Measurements from ENCODE around the gene UBB.

UBB gene

GRCh38 chr17:16407911-16408588 lies 27.2 kb downstream of the UBB start:
- intact Hi-C loops (cut with DNase I) = no loop called here
- DNase-seq = peak in 40 of 42 donors; percentile 32 to 85 (median 65)

GRCh38 chr17:16415031-16415924 lies 34.4 kb downstream of the UBB start, which contains the start of gene TRPV2:
Gene TRPV2, plus strand, starts transcription at chr17:16415571. Its CDS starts 2,098 bp downstream, at chr17:16417669.
- DNase-seq = no peak
- intact Hi-C loops (cut with DNase I) = no loop called here

- intact Hi-C loops (cut with DNase I) = no loop called here
- DNase-seq = no peak
Observed at GRCh38 chr17:16417399-16417798, 36.5 kb downstream of the UBB start.

- intact Hi-C loops (cut with DNase I) = no loop called here
- DNase-seq = no peak
Observed at GRCh38 chr17:16417896-16418684, 37.2 kb downstream of the UBB start.

GRCh38 chr17:16418685-16419068 lies 37.8 kb downstream of the UBB start:
- intact Hi-C loops (cut with DNase I) = no loop called here
- no peak for DNase-seq

GRCh38 chr17:16419074-16419928 lies 38.4 kb downstream of the UBB start:
- intact Hi-C loops (cut with DNase I) = no loop called here
- peak in 19 of 42 donors; percentile 29 to 71 (median 50) for DNase-seq

GRCh38 chr17:16419929-16420271 lies 39.0 kb downstream of the UBB start:
- DNase-seq = no peak
- intact Hi-C loops (cut with DNase I) = no loop called here

- intact Hi-C loops (cut with DNase I) = no loop called here
- no peak for DNase-seq
Observed at GRCh38 chr17:16422416-16422815, 41.5 kb downstream of the UBB start.

GRCh38 chr17:16423226-16423872 lies 42.5 kb downstream of the UBB start:
- no peak for DNase-seq
- intact Hi-C loops (cut with DNase I) = no loop called here

GRCh38 chr17:16425202-16425601 lies 44.3 kb downstream of the UBB start:
- intact Hi-C loops (cut with DNase I) = no loop called here
- no peak for DNase-seq

- DNase-seq = no peak
- intact Hi-C loops (cut with DNase I) = no loop called here
Observed at GRCh38 chr17:16425698-16426659, 45.1 kb downstream of the UBB start.

GRCh38 chr17:16427020-16427419 lies 46.1 kb downstream of the UBB start:
- no peak for DNase-seq
- intact Hi-C loops (cut with DNase I) = no loop called here

- DNase-seq = peak in 41 of 42 donors; percentile 43 to 86 (median 70)
- intact Hi-C loops (cut with DNase I) = no loop called here
Observed at GRCh38 chr17:16428098-16428882, 47.4 kb downstream of the UBB start.

- intact Hi-C loops (cut with DNase I) = no loop called here
- no peak for DNase-seq
Observed at GRCh38 chr17:16429083-16429482, 48.2 kb downstream of the UBB start.

GRCh38 chr17:16430650-16431049 lies 49.8 kb downstream of the UBB start:
- intact Hi-C loops (cut with DNase I) = no loop called here
- no peak for DNase-seq

GRCh38 chr17:16432017-16432416 lies 51.1 kb downstream of the UBB start:
- intact Hi-C loops (cut with DNase I) = no loop called here
- no peak for DNase-seq
